ENCODE data around the gene PHLDA1.

Gene PHLDA1

DNA sequence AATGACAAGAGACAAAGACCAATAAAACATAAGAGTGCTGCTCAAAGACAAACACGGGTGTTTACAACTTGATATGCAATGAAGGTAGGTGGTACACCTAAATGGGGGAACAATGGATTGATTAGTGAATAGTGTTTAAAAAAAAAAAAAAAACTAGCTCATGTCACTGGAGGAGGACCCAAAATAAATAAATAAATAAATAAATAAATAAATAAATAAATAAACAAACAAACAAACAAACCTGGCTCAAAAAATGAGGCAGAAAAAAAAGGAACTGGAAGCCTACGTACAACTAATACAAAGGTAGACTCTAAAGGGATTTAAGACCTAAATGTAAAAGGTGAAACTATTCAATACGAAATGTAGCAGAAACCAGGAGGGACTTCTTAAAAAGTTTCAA, 34.3 kb upstream of the PHLDA1 start:
- no peak overlapping the region for H3K9ac ChIP-seq
- H3K36me3 ChIP-seq, result peaks cover 94% of the 10 kb centered on the region
- no peaks in the 10 kb centered on the region for H3K4me1 ChIP-seq
- no peak overlapping the region for H3K27ac ChIP-seq
- H3K9me3 ChIP-seq, result peaks cover 41% of the 10 kb centered on the region
- no peaks in the 10 kb centered on the region for H3K27me3 ChIP-seq
- TF ChIP-seq Cebpa-rat (IDR thresholded peaks at IDR 0.05), result no peak
- H3K4me2 ChIP-seq, result no peak overlapping the region
- H4K20me1 ChIP-seq, result peaks cover 100% of the 10 kb centered on the region
- H3K4me3 ChIP-seq, result no peak overlapping the region

DNA sequence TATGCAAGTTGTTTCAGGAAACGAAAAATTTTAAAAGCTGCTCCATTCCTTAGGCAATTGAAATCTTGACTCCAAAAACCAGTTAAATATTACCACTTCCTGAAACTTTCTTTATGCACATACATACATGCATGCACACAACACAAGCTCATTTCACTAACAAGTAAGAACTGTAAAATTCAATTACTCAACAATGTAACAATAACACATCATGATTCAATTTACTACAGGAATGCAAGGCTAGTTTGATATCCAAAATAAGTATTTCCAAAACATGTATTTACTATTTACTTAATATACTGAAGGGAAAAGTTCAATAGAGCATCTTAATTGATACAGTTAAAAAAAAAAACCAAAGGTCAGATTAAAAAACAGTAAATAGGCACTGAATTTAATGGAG, 33.3 kb upstream of the PHLDA1 start:
- no peak overlapping the region for H3K4me3 ChIP-seq

DNA sequence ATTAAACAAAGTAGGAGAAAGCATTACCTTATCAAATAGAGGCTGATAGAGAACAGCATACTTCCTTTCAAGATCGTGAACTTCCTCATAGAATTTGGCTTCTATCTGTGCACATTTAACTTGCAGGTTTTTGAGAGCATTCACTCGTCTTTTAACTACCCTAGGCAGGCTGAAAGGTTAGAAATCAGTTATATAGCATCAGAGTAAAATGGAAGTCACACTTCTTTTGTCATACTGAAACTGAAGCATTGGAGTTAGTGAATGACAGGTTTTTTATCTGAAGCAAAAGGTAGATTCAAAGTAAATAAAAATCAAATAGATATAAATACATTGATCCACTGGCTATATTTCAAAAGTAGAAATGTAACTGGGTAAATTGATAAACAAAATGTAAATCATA, 28.5 kb upstream of the PHLDA1 start:
- Histone ChIP-seq H3K27me3 (no peaks in the 10 kb centered on the region), H3K27ac (no peak overlapping the region), H3K9ac (no peak overlapping the region), H3K4me2 (no peak overlapping the region), H3K9me3 (peaks cover 4% of the 10 kb centered on the region; the same call in 1 of the 2 replicates), H3K4me3 (no peak overlapping the region), H3K36me3 (peaks cover 95% of the 10 kb centered on the region), H3K4me1 (no peaks in the 10 kb centered on the region), H4K20me1 (peaks cover 100% of the 10 kb centered on the region)
- no peak for TF ChIP-seq Cebpa-rat (IDR thresholded peaks at IDR 0.05)

More for the DNA sequence above, 33.3 kb upstream of the PHLDA1 start:
- no peaks in the 10 kb centered on the region for H3K4me1 ChIP-seq
- H3K27me3 ChIP-seq, result no peaks in the 10 kb centered on the region
- H3K27ac ChIP-seq, result no peak overlapping the region
- peaks cover 38% of the 10 kb centered on the region for H3K9me3 ChIP-seq
- no peak overlapping the region for H3K9ac ChIP-seq
- peaks cover 94% of the 10 kb centered on the region for H3K36me3 ChIP-seq
- no peak overlapping the region for H3K4me2 ChIP-seq
- peaks cover 100% of the 10 kb centered on the region for H4K20me1 ChIP-seq
- no peak for TF ChIP-seq Cebpa-rat (IDR thresholded peaks at IDR 0.05)

DNA sequence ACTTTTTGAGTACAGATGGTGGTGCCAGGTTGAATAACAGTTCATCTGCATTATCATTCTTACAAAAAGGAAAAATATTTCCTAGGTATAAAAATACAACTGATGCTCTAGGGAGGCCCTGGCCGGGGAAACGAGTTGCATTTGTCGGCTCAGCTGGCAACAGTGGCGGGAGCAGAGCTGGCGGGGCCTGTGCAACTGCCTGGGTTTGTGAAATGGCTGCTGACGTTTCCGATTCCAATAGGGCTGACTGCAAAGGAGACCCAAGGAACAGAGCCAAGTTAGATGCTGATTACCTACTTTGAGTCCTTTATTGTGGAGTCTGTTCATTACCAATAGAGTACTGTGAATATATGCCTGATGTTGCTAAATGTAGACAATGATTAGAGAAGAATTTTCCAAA, 25.8 kb upstream of the PHLDA1 start:
- Histone ChIP-seq H3K4me2 (no peak overlapping the region), H3K27ac (no peak overlapping the region), H3K27me3 (no peaks in the 10 kb centered on the region), H3K9me3 (no peaks in the 10 kb centered on the region), H3K9ac (no peak overlapping the region), H4K20me1 (peaks cover 98% of the 10 kb centered on the region), H3K36me3 (peaks cover 99% of the 10 kb centered on the region), H3K4me1 (no peaks in the 10 kb centered on the region), H3K4me3 (no peak overlapping the region)
- TF ChIP-seq Cebpa-rat (IDR thresholded peaks at IDR 0.05), result no peak

DNA sequence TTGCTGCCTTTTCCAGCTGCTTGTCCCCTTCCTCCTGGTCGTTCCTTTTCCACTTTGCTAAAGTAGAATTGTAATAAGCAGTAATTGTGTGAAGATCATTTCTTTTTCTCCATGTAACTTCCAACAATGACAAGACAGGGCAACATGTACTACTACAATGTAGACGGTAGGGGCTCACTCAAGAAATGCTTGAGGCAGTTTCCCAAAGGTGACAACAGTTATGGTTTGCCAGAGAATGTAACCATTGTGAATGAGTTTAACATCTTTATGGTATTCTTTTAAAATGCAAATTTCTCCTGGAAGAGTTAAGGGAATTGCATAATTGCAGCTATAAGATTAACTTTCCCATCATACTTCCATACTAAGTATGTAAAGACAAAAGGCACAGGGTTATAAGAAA, 23.8 kb upstream of the PHLDA1 start:
- H3K9me3 ChIP-seq, result no peaks in the 10 kb centered on the region
- H3K4me1 ChIP-seq, result no peaks in the 10 kb centered on the region
- H3K36me3 ChIP-seq, result peaks cover 96% of the 10 kb centered on the region
- no peaks in the 10 kb centered on the region for H3K27me3 ChIP-seq
- H3K27ac ChIP-seq, result no peak overlapping the region
- H3K4me3 ChIP-seq, result no peak overlapping the region
- H4K20me1 ChIP-seq, result peaks cover 97% of the 10 kb centered on the region
- no peak overlapping the region for H3K4me2 ChIP-seq
- H3K9ac ChIP-seq, result no peak overlapping the region
- TF ChIP-seq Cebpa-rat (IDR thresholded peaks at IDR 0.05), result no peak

DNA sequence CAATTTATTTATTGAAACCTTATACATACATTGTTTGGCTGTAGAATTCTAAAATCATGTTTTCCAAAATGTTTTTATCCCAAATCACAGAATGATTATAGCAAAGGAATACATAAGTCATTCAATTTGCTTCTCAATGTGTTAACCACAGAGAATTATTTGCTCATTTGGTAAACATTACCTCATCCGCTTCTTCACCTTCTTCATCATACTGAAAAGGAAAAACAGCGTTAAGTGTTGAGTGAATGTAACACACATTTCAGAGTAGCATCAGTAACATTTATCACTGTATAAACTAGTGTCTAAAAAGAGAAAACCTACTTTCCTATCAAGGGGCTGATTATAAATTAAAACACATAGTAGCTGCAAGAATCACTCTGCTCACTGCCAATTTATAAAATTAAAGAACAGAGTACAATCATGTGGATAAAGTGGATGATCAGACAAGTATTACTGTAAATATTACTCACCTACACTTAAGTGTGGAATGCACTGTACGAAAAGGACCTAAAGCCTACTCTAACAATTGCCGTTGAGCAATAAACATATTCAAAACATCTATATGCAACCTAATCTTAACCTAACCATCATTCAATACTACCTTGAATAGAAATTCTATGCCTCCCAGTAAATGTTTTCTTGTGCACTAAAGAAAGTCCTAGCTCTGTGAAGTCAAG, 18.1 kb upstream of the PHLDA1 start:
- no peaks in the 10 kb centered on the region for H3K27me3 ChIP-seq
- no peak for TF ChIP-seq Cebpa-rat (IDR thresholded peaks at IDR 0.05)
- no peak overlapping the region for H3K9ac ChIP-seq
- H3K27ac ChIP-seq, result no peak overlapping the region
- no peak overlapping the region for H3K4me2 ChIP-seq
- peaks cover 64% of the 10 kb centered on the region for H4K20me1 ChIP-seq
- H3K36me3 ChIP-seq, result peaks cover 77% of the 10 kb centered on the region
- H3K4me1 ChIP-seq, result no peaks in the 10 kb centered on the region
- no peak overlapping the region for H3K4me3 ChIP-seq
- no peaks in the 10 kb centered on the region for H3K9me3 ChIP-seq

DNA sequence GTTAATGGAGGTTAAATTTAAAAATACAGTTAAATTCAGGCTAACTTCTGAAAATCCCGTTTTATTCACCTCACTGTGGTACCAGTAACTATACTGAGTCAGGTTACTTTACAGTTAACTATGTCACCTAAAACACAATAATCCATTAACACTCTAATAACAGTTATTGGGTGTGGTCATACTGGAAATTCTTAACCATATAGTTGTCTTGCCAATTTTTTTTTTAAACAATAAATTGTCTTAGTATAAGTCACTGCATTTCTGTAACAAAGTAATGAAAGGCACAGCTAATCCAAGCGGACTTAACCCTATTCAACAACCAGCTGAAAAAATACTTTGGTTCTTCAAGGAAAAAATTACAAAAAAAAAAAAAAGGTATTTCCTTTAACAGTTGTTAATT, 16.2 kb upstream of the PHLDA1 start:
- Histone ChIP-seq H3K36me3 (peaks cover 74% of the 10 kb centered on the region), H3K4me2 (no peak overlapping the region), H3K27ac (no peak overlapping the region), H3K27me3 (no peaks in the 10 kb centered on the region), H4K20me1 (peaks cover 45% of the 10 kb centered on the region), H3K9me3 (no peaks in the 10 kb centered on the region), H3K4me3 (no peak overlapping the region), H3K4me1 (no peaks in the 10 kb centered on the region), H3K9ac (no peak overlapping the region)
- no peak for TF ChIP-seq Cebpa-rat (IDR thresholded peaks at IDR 0.05)

DNA sequence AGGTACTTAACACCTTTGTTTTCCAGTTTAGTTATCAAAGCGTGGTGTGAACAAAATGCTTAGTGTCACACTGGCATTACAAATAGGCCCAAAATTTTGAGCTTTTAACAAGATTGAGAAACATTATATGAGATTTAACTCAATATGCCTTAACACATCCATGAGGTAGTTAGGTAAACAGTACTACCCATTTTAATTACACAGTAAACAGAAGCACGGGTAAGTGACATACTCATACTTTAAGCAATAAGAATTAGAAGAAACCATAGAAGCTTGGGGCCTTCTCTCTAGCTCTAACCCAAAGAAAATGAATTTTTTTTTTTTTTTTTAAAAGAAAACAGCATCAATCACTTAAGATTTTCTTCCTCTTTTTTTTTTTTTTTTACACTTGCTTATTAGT, 15.5 kb upstream of the PHLDA1 start:
- Histone ChIP-seq H3K27ac (no peak overlapping the region), H3K4me3 (no peak overlapping the region), H3K9me3 (no peaks in the 10 kb centered on the region), H3K36me3 (peaks cover 67% of the 10 kb centered on the region), H3K9ac (no peak overlapping the region), H4K20me1 (peaks cover 38% of the 10 kb centered on the region), H3K27me3 (no peaks in the 10 kb centered on the region), H3K4me1 (no peaks in the 10 kb centered on the region), H3K4me2 (no peak overlapping the region)
- TF ChIP-seq Cebpa-rat (IDR thresholded peaks at IDR 0.05), result no peak

DNA sequence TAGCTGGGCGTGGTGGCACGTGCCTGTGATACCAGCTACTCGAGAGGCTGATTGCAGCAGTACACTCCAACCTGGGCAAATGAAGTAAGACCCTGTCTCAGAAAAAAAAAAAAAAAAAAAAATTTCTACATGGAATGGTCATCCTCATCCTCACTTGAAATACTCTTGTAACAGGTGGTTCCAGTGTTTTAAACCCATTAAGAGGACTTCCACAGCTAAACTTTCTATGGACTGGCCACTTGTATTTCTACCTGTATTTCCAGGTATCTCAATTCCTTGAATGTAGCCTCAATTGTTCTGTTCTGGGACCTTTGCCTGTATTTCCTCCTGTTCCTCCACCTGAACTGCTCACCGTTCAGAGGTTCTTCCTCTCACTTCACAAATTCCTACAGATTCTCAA, 11.8 kb upstream of the PHLDA1 start:
- Histone ChIP-seq H3K4me3 (no peak overlapping the region), H4K20me1 (peaks cover 32% of the 10 kb centered on the region; the same call in 1 of the 2 replicates), H3K4me2 (no peak overlapping the region), H3K27me3 (no peaks in the 10 kb centered on the region), H3K4me1 (no peaks in the 10 kb centered on the region), H3K9ac (no peak overlapping the region), H3K27ac (no peak overlapping the region), H3K36me3 (peaks cover 33% of the 10 kb centered on the region), H3K9me3 (no peaks in the 10 kb centered on the region)
- TF ChIP-seq Cebpa-rat (IDR thresholded peaks at IDR 0.05), result no peak

DNA sequence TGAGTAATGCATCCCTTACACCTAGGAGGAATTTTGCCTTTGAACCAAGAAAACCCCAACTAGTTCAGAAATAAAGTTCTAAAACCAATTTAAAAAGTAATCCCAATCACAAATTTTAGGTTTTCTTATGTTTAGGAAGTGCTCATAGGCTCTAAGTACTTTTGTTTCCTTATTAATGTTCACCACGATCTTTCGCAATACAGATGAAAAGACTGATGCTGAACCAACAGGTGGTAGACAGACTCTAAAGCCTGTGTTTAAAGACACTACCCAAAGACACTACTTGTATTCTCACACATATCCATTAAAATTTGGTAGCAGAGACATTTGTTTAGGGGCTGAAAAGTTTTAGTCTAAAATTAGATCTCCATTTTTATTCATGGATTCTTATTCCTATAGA, 10.6 kb upstream of the PHLDA1 start:
- Histone ChIP-seq H4K20me1 (peaks cover 40% of the 10 kb centered on the region; the same call in 1 of the 2 replicates), H3K27ac (no peak overlapping the region), H3K9me3 (no peaks in the 10 kb centered on the region), H3K4me2 (no peak overlapping the region), H3K27me3 (no peaks in the 10 kb centered on the region), H3K4me3 (no peak overlapping the region), H3K9ac (no peak overlapping the region), H3K36me3 (peaks cover 22% of the 10 kb centered on the region), H3K4me1 (no peaks in the 10 kb centered on the region)
- TF ChIP-seq Cebpa-rat (IDR thresholded peaks at IDR 0.05), result peak; percentile 37; the same call in 1 of the 2 replicates

DNA sequence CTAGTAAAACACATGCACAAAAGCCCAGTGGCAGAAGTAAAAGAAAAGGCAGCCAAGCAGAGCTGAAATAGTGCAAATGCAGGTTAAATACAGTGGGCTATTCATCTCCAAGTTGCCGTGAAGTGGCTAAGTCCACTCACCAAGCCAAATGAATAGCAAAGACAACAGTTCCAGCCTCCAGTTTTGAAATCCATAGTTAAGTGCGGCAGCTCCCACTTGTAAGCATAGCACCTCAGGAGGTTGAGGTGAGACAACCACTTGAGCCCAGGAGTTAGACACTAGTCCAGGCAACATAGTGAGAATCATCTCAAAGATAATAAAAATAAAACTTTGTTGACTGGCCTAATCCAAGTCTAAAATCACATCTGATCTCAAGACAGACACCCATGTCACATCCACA, 9.8 kb upstream of the PHLDA1 start:
- Histone ChIP-seq H3K36me3 (peaks cover 16% of the 10 kb centered on the region), H3K4me2 (no peak overlapping the region), H3K27ac (no peak overlapping the region), H3K9ac (no peak overlapping the region), H4K20me1 (peaks cover 40% of the 10 kb centered on the region; the same call in 1 of the 2 replicates), H3K4me1 (no peaks in the 10 kb centered on the region), H3K4me3 (no peak overlapping the region), H3K9me3 (no peaks in the 10 kb centered on the region), H3K27me3 (no peaks in the 10 kb centered on the region)
- TF ChIP-seq Cebpa-rat (IDR thresholded peaks at IDR 0.05), result no peak

Data from BLaER1 (cell line).